SK-N-SH treated with all-trans-retinoic acid at 6 μM for 48 hours (cell line): ENCODE measurements around the gene FAM53A.
A peak's percentile ranks its signal among the peaks of the same experiment; 100 is the strongest.

ENCODE experiments used
- ATAC-seq: fragments of 200-7000 bp; cut with Tn5 transposase; 3 replicates; pipeline ENCODE4 v1.9.1; 2020; ENCODE audit warnings: mild to moderate bottlenecking, moderate library complexity
- BACH2 ChIP-seq: fragments of 250-450 bp; sonication (Bioruptor Pico); IDR thresholded peaks from 2 replicates; pipeline ENCODE4 v1.9.0; 2021; ENCODE audit warnings: mild to moderate bottlenecking, borderline replicate concordance
- ISL1 ChIP-seq: fragments of 250-450 bp; sonication (Bioruptor Pico); IDR thresholded peaks from 2 replicates; pipeline ENCODE4 v2.1.2; 2022; ENCODE audit warnings: mild to moderate bottlenecking, moderate library complexity
- OSR1 ChIP-seq: fragments of 250-450 bp; sonication (Bioruptor Pico); IDR thresholded peaks from 2 replicates; pipeline ENCODE4 v1.8.0; 2022; ENCODE audit warnings: moderate library complexity, mild to moderate bottlenecking, inconsistent platforms
- POU6F1 ChIP-seq: fragments of 250-450 bp; sonication (Bioruptor Pico); IDR thresholded peaks from 2 replicates; pipeline ENCODE4 v1.8.0; 2021; ENCODE audit warnings: low read depth, mild to moderate bottlenecking, moderate library complexity, borderline replicate concordance
- PPARA ChIP-seq: fragments of 250-450 bp; sonication (Bioruptor Pico); IDR thresholded peaks from 2 replicates; pipeline ENCODE4 v1.5.0; 2020; ENCODE audit warnings: mild to moderate bottlenecking, borderline replicate concordance
- RARB ChIP-seq: fragments of 250-450 bp; sonication (Bioruptor Pico); IDR thresholded peaks from 2 replicates; pipeline ENCODE4 v1.8.0; 2021; ENCODE audit warnings: mild to moderate bottlenecking, moderate library complexity
- SNAI2 ChIP-seq: fragments of 250-450 bp; sonication (Bioruptor Pico); IDR thresholded peaks from 2 replicates; pipeline ENCODE4 v1.5.0; 2020; ENCODE audit warnings: mild to moderate bottlenecking, moderate library complexity
- TOX ChIP-seq: fragments of 250-450 bp; sonication (Bioruptor Pico); IDR thresholded peaks from 2 replicates; pipeline ENCODE4 v1.8.0; 2021; ENCODE audit warnings: mild to moderate bottlenecking, moderate library complexity, borderline replicate concordance
- TSHZ2 ChIP-seq: fragments of 250-450 bp; sonication (Bioruptor Pico); IDR thresholded peaks from 2 replicates; pipeline ENCODE4 v1.5.0; 2020; ENCODE audit warnings: mild to moderate bottlenecking, moderate library complexity
- ZFP30 ChIP-seq: fragments of 450-650 bp; formaldehyde crosslinking; IDR thresholded peaks from 2 replicates; pipeline ENCODE4 v1.5.0; 2022; ENCODE audit warnings: mild to moderate bottlenecking, moderate library complexity
- ZNF565 ChIP-seq: fragments of 450-650 bp; formaldehyde crosslinking; conservative IDR thresholded peaks from 2 replicates; pipeline ENCODE4 v1.5.0; 2020; ENCODE audit warnings: low read depth, mild to moderate bottlenecking, moderate library complexity
- TF ChIP-seq, protein P1 (sequence below): fragments of 250-450 bp; sonication (Bioruptor Pico); IDR thresholded peaks from 2 replicates; pipeline ENCODE4 v1.8.0; 2020; ENCODE audit warnings: mild to moderate bottlenecking, moderate library complexity, borderline replicate concordance

The FAM53A gene

GRCh38 chr4:1628892-1629698 is 55.0 kb downstream of the FAM53A start:
- ATAC-seq, result peak; percentile 96

DNA sequence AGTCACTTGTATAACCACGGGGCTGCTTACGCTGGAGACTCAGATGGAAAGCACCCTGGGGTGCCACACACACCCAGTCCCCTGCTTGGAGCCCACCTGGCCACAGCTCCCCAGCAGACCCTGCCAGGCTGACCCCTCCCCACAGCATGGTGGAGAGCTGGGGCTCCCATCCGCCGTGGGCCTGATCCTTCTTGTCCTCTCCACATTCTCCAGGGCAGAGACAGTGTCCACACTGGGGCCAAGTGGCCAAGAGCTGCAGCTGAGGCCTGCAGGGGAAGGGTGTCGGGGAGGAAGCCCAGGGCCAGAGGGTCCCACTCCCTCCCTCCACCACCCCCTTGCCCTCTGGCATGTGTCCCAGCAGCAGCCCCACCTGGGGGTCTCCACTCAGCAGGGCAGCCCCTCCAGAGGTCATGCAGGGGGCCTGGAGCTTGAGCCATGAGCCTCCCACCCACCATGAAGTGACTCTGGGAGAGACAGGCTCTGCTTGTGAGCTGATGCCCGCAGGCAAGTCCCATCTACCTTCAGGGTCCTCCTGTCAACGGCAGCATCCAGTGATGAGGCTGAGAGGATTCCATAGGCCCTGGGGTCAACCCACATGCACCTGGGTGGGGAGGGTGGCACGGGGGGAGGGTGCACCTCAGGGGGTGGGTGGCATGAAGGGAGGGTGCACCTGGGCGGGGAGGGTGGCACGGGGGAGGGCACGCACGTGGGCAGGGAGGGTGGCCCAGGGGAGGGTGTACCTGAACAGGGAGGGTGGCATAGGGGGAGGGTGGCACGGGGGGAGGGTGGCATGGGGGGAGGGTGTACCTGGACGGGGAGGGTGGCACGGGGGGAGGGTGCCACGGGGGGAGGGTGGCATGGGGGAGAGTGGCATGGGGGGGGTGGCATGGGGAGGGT is 56.4 kb downstream of the FAM53A start:
- TF ChIP-seq ISL1 (CRISPR knock-in tag), result no peak
- no peak for ATAC-seq

More at GRCh38 chr4:1628892-1629698, 55.0 kb downstream of the FAM53A start:
- TF ChIP-seq TOX (CRISPR knock-in tag) (no peak), SNAI2 (CRISPR knock-in tag) (no peak), PPARA (no peak), ZNF565 (CRISPR knock-in tag) (no peak), POU6F1 (no peak), ISL1 (CRISPR knock-in tag) (no peak), TSHZ2 (CRISPR knock-in tag) (no peak), BACH2 (no peak)

DNA sequence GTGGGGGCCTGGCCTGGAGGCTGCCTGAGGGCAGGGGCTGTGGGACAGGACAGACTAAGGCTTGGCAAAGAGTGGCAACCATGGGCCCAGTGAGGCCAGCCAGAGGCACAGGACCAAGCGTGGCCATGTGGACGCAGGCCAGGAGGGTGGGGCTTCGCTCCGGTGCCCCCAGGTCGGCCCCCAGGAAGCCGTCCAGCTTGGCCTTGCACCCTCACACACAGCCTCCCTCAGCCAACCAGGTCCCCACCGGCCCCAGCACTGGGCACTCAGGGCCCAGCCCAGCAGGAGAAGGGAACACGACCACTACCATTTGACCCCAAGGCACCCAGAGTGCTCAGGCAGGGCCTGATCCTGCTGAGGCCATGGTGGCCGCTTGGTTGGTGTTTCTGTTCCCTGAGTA is 57.2 kb downstream of the FAM53A start:
- no peak for ATAC-seq
- no peak for TF ChIP-seq ZFP30 (CRISPR knock-in tag)
- no peak for TF ChIP-seq BACH2

GRCh38 chr4:1626151-1626550 is 58.0 kb downstream of the FAM53A start:
- TF ChIP-seq ZNF565 (CRISPR knock-in tag), result no peak
- no peak for TF ChIP-seq POU6F1
- TF ChIP-seq RARB (CRISPR knock-in tag), result no peak
- TF ChIP-seq ISL1 (CRISPR knock-in tag), result no peak
- no peak for TF ChIP-seq OSR1 (CRISPR knock-in tag)
- no peak for ATAC-seq

GRCh38 chr4:1625600-1626138 is 58.4 kb downstream of the FAM53A start:
- ATAC-seq, result no peak
- TF ChIP-seq, protein P1, sequence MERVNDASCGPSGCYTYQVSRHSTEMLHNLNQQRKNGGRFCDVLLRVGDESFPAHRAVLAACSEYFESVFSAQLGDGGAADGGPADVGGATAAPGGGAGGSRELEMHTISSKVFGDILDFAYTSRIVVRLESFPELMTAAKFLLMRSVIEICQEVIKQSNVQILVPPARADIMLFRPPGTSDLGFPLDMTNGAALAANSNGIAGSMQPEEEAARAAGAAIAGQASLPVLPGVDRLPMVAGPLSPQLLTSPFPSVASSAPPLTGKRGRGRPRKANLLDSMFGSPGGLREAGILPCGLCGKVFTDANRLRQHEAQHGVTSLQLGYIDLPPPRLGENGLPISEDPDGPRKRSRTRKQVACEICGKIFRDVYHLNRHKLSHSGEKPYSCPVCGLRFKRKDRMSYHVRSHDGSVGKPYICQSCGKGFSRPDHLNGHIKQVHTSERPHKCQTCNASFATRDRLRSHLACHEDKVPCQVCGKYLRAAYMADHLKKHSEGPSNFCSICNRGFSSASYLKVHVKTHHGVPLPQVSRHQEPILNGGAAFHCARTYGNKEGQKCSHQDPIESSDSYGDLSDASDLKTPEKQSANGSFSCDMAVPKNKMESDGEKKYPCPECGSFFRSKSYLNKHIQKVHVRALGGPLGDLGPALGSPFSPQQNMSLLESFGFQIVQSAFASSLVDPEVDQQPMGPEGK (CRISPR knock-in tag), result no peak
- no peak for TF ChIP-seq TSHZ2 (CRISPR knock-in tag)
